Measurements from ENCODE around the gene AFF3.
A peak's percentile ranks its signal among the peaks of the same experiment; 100 is the strongest.

Gene AFF3

GRCh38 chr2:99727199-99727598 is 415.2 kb downstream of the AFF3 start:
- DNase-seq = no peak

- no peak for DNase-seq
Observed at GRCh38 chr2:99726691-99727090, 415.7 kb downstream of the AFF3 start.

- no peak for DNase-seq
Observed at GRCh38 chr2:99725820-99726219, 416.6 kb downstream of the AFF3 start.

- DNase-seq = no peak
Observed at GRCh38 chr2:99722476-99722875, 419.9 kb downstream of the AFF3 start.

GRCh38 chr2:99719102-99719501 is 423.3 kb downstream of the AFF3 start:
- DNase-seq = no peak

GRCh38 chr2:99715956-99716355 is 426.4 kb downstream of the AFF3 start:
- DNase-seq = no peak

GRCh38 chr2:99714349-99714748 is 428.0 kb downstream of the AFF3 start:
- DNase-seq = no peak

- no peak for DNase-seq
Observed at GRCh38 chr2:99711144-99711543, 431.2 kb downstream of the AFF3 start.

GRCh38 chr2:99710721-99711120 is 431.7 kb downstream of the AFF3 start:
- peak; percentile 44 for DNase-seq

- no peak for DNase-seq
Observed at GRCh38 chr2:99709229-99709628, 433.2 kb downstream of the AFF3 start.

- no peak for DNase-seq
Observed at GRCh38 chr2:99708231-99708630, 434.2 kb downstream of the AFF3 start.

GRCh38 chr2:99707592-99707991 is 434.8 kb downstream of the AFF3 start:
- no peak for DNase-seq

GRCh38 chr2:99706735-99707134 is 435.7 kb downstream of the AFF3 start:
- no peak for DNase-seq

- no peak for DNase-seq
Observed at GRCh38 chr2:99701503-99701902, 440.9 kb downstream of the AFF3 start.

GRCh38 chr2:99700482-99701398 is 441.6 kb downstream of the AFF3 start:
- no peak for DNase-seq

- DNase-seq = no peak
Observed at GRCh38 chr2:99698896-99699295, 443.5 kb downstream of the AFF3 start.

- DNase-seq = no peak
Observed at GRCh38 chr2:99697811-99698568, 444.4 kb downstream of the AFF3 start.

- no peak for DNase-seq
Observed at GRCh38 chr2:99695944-99696253, 446.5 kb downstream of the AFF3 start.

GRCh38 chr2:99695130-99695943 is 447.1 kb downstream of the AFF3 start:
- DNase-seq = no peak

- DNase-seq = no peak
Observed at GRCh38 chr2:99694331-99694730, 448.1 kb downstream of the AFF3 start.

- DNase-seq = no peak
Observed at GRCh38 chr2:99692785-99693184, 449.6 kb downstream of the AFF3 start.

- no peak for DNase-seq
Observed at GRCh38 chr2:99691926-99692325, 450.5 kb downstream of the AFF3 start.

GRCh38 chr2:99689145-99689742 is 453.1 kb downstream of the AFF3 start:
- DNase-seq = no peak
